ENCODE data around the gene RHPN2. TPM values are rescaled to one million over a fixed set of nuclear protein-coding genes. Genes with fewer than 3 reads are reported as not detected.

RHPN2 gene
- total and polyA plus RNA-seq, 2 experiments from 2014 or later, result 15.7 to 29.6 TPM

DNA sequence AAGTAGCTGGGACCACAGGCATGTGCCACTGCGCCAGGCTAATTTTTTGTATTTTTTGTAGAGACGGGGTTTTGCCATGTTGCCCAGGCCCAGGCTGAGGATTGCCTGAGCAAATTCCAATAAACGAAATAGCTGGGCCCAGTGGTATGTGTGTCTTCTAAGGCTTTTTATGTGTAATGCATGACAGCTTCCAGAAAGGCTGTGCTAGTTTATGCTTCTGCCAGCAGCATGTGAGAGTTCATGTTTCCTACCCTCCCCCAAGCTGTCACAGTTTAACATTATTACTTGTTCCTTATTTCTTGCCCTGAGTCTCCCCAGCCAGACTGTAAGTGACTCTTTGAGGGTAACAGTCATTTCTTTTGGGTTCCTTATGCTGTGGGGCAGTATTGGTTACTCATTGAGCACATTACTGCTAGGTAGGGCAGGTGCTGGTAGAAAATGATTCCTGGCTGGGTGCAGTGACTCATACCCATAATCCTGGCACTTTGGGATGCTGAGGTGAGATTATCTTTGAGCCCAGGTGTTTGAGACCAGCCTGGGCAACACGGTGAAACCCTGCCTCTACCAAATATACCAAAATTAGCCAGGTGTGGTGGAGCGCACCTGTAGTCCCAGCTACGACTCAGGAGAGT is 29.9 kb upstream of the RHPN2 start:
- no peaks in the 10 kb centered on the region; the same call in 2 of the 3 replicates for H3K4me1 Mint-ChIP-seq
- H3K27ac ChIP-seq (ENCODE audit: low read depth), result no peak overlapping the region
- H3K27me3 ChIP-seq (ENCODE audit: insufficient read depth), result no peaks in the 10 kb centered on the region
- no peak overlapping the region for H3K4me2 ChIP-seq
- H3K36me3 Mint-ChIP-seq (ENCODE audit: low read depth), result peaks cover 70% of the 10 kb centered on the region
- no peak overlapping the region for H3K4me3 Mint-ChIP-seq
- peaks cover 16% of the 10 kb centered on the region for H3K36me3 ChIP-seq (ENCODE audit: insufficient read depth)
- peaks cover 6% of the 10 kb centered on the region; the same call in 1 of the 2 replicates for H4K20me1 ChIP-seq (replicated peaks; ENCODE audit: insufficient read depth)
- TF ChIP-seq, protein P1, sequence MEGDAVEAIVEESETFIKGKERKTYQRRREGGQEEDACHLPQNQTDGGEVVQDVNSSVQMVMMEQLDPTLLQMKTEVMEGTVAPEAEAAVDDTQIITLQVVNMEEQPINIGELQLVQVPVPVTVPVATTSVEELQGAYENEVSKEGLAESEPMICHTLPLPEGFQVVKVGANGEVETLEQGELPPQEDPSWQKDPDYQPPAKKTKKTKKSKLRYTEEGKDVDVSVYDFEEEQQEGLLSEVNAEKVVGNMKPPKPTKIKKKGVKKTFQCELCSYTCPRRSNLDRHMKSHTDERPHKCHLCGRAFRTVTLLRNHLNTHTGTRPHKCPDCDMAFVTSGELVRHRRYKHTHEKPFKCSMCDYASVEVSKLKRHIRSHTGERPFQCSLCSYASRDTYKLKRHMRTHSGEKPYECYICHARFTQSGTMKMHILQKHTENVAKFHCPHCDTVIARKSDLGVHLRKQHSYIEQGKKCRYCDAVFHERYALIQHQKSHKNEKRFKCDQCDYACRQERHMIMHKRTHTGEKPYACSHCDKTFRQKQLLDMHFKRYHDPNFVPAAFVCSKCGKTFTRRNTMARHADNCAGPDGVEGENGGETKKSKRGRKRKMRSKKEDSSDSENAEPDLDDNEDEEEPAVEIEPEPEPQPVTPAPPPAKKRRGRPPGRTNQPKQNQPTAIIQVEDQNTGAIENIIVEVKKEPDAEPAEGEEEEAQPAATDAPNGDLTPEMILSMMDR (conservative IDR thresholded peaks at IDR 0.05; ENCODE audit: low read depth in 2 of 2), result no peak
- TF ChIP-seq, protein P2, sequence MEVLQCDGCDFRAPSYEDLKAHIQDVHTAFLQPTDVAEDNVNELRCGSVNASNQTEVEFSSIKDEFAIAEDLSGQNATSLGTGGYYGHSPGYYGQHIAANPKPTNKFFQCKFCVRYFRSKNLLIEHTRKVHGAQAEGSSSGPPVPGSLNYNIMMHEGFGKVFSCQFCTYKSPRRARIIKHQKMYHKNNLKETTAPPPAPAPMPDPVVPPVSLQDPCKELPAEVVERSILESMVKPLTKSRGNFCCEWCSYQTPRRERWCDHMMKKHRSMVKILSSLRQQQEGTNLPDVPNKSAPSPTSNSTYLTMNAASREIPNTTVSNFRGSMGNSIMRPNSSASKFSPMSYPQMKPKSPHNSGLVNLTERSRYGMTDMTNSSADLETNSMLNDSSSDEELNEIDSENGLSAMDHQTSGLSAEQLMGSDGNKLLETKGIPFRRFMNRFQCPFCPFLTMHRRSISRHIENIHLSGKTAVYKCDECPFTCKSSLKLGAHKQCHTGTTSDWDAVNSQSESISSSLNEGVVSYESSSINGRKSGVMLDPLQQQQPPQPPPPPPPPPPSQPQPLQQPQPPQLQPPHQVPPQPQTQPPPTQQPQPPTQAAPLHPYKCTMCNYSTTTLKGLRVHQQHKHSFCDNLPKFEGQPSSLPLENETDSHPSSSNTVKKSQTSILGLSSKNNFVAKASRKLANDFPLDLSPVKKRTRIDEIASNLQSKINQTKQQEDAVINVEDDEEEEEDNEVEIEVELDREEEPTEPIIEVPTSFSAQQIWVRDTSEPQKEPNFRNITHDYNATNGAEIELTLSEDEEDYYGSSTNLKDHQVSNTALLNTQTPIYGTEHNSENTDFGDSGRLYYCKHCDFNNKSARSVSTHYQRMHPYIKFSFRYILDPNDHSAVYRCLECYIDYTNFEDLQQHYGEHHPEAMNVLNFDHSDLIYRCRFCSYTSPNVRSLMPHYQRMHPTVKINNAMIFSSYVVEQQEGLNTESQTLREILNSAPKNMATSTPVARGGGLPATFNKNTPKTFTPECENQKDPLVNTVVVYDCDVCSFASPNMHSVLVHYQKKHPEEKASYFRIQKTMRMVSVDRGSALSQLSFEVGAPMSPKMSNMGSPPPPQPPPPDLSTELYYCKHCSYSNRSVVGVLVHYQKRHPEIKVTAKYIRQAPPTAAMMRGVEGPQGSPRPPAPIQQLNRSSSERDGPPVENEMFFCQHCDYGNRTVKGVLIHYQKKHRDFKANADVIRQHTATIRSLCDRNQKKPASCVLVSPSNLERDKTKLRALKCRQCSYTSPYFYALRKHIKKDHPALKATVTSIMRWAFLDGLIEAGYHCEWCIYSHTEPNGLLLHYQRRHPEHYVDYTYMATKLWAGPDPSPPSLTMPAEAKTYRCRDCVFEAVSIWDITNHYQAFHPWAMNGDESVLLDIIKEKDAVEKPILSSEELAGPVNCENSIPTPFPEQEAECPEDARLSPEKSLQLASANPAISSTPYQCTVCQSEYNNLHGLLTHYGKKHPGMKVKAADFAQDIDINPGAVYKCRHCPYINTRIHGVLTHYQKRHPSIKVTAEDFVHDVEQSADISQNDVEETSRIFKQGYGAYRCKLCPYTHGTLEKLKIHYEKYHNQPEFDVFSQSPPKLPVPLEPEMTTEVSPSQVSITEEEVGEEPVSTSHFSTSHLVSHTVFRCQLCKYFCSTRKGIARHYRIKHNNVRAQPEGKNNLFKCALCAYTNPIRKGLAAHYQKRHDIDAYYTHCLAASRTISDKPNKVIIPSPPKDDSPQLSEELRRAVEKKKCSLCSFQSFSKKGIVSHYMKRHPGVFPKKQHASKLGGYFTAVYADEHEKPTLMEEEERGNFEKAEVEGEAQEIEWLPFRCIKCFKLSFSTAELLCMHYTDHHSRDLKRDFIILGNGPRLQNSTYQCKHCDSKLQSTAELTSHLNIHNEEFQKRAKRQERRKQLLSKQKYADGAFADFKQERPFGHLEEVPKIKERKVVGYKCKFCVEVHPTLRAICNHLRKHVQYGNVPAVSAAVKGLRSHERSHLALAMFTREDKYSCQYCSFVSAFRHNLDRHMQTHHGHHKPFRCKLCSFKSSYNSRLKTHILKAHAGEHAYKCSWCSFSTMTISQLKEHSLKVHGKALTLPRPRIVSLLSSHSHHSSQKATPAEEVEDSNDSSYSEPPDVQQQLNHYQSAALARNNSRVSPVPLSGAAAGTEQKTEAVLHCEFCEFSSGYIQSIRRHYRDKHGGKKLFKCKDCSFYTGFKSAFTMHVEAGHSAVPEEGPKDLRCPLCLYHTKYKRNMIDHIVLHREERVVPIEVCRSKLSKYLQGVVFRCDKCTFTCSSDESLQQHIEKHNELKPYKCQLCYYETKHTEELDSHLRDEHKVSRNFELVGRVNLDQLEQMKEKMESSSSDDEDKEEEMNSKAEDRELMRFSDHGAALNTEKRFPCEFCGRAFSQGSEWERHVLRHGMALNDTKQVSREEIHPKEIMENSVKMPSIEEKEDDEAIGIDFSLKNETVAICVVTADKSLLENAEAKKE (CRISPR knock-in tag; IDR thresholded peaks at IDR 0.05), result no peak
- TF ChIP-seq EZH2 (IDR thresholded peaks at IDR 0.05; ENCODE audit: low read depth, unreplicated experiment) (no peak), CREB1 (CRISPR knock-in tag; IDR thresholded peaks at IDR 0.05; ENCODE audit: low read depth) (no peak), STAT1 (IDR thresholded peaks at IDR 0.05; ENCODE audit: unreplicated experiment) (no peak), ZNF114 (CRISPR knock-in tag; IDR thresholded peaks at IDR 0.05) (no peak), ZNF331 (CRISPR knock-in tag; IDR thresholded peaks at IDR 0.05; ENCODE audit: low read depth) (no peak), EZH2phosphoT487 (IDR thresholded peaks at IDR 0.05; ENCODE audit: unreplicated experiment) (no peak), JUNB (IDR thresholded peaks at IDR 0.05; ENCODE audit: unreplicated experiment) (no peak), NANOG (IDR thresholded peaks at IDR 0.05; ENCODE audit: borderline replicate concordance) (no peak), POLR2AphosphoS5 (IDR thresholded peaks at IDR 0.05; ENCODE audit: low read depth) (no peak)
- TF ChIP-seq, protein P3, sequence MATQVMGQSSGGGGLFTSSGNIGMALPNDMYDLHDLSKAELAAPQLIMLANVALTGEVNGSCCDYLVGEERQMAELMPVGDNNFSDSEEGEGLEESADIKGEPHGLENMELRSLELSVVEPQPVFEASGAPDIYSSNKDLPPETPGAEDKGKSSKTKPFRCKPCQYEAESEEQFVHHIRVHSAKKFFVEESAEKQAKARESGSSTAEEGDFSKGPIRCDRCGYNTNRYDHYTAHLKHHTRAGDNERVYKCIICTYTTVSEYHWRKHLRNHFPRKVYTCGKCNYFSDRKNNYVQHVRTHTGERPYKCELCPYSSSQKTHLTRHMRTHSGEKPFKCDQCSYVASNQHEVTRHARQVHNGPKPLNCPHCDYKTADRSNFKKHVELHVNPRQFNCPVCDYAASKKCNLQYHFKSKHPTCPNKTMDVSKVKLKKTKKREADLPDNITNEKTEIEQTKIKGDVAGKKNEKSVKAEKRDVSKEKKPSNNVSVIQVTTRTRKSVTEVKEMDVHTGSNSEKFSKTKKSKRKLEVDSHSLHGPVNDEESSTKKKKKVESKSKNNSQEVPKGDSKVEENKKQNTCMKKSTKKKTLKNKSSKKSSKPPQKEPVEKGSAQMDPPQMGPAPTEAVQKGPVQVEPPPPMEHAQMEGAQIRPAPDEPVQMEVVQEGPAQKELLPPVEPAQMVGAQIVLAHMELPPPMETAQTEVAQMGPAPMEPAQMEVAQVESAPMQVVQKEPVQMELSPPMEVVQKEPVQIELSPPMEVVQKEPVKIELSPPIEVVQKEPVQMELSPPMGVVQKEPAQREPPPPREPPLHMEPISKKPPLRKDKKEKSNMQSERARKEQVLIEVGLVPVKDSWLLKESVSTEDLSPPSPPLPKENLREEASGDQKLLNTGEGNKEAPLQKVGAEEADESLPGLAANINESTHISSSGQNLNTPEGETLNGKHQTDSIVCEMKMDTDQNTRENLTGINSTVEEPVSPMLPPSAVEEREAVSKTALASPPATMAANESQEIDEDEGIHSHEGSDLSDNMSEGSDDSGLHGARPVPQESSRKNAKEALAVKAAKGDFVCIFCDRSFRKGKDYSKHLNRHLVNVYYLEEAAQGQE (IDR thresholded peaks at IDR 0.05; ENCODE audit: unreplicated experiment), result no peak
- TF ChIP-seq, protein P4, sequence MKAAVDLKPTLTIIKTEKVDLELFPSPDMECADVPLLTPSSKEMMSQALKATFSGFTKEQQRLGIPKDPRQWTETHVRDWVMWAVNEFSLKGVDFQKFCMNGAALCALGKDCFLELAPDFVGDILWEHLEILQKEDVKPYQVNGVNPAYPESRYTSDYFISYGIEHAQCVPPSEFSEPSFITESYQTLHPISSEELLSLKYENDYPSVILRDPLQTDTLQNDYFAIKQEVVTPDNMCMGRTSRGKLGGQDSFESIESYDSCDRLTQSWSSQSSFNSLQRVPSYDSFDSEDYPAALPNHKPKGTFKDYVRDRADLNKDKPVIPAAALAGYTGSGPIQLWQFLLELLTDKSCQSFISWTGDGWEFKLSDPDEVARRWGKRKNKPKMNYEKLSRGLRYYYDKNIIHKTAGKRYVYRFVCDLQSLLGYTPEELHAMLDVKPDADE (IDR thresholded peaks at IDR 0.05), result no peak
- ATAC-seq (no peak), DNase-seq (ENCODE audit: low spot score) (no peak)
- no peak overlapping the region for H2AFZ ChIP-seq
- H3F3A ChIP-seq (replicated peaks; ENCODE audit: low read depth), result no peaks in the 10 kb centered on the region
- no peaks in the 10 kb centered on the region for H3K79me2 ChIP-seq (replicated peaks; ENCODE audit: insufficient read depth)
- H3K27ac Mint-ChIP-seq, result no peak overlapping the region
- no peaks in the 10 kb centered on the region for H3K27me3 Mint-ChIP-seq (ENCODE audit: insufficient read depth, low read depth, poor library complexity)
- H3K9me3 Mint-ChIP-seq, result no peaks in the 10 kb centered on the region
- H3K4me1 ChIP-seq (ENCODE audit: insufficient read depth), result no peaks in the 10 kb centered on the region
- no peak overlapping the region for H3K4me3 ChIP-seq
- H3K9me2 ChIP-seq (ENCODE audit: insufficient read depth), result no peaks in the 10 kb centered on the region
